HG03565 (cell line): ENCODE results near the gene TRPM3.
A peak's percentile ranks its signal among the peaks of the same experiment; 100 is the strongest.
"Not testable (repeated sequence)": the region's sequence is repeated elsewhere in the genome, so short reads cannot be mapped to it uniquely, and the experiment has no call there.

Experiments used
- ATAC-seq: cut with Tn5 transposase; IDR thresholded peaks from one replicate; pipeline ENCODE4 v1.9.1; 2021; ENCODE audit warnings: mild to moderate bottlenecking, moderate library complexity; ENCODE audit not compliant: unreplicated experiment

The TRPM3 gene

DNA sequence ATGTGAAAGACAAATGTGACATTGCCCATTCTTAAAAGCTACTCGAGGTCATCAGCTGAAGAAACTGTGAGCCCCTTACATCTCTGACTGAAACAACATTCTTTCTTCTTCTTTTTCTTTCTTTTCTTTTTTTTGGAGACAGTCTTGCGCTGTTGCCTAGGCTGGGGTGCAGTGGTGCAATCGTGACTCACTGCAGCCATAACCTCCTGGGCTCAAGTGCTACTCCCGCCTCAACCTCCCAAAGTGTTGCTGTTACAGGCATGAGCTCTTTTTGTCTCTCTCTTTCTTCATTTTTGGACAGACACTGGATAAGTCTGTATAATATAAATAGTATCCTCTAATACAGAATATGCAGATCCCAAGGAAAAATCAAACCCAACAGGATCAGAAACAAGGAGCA lies 443.3 kb downstream of the TRPM3 start:
- no peak for ATAC-seq

DNA sequence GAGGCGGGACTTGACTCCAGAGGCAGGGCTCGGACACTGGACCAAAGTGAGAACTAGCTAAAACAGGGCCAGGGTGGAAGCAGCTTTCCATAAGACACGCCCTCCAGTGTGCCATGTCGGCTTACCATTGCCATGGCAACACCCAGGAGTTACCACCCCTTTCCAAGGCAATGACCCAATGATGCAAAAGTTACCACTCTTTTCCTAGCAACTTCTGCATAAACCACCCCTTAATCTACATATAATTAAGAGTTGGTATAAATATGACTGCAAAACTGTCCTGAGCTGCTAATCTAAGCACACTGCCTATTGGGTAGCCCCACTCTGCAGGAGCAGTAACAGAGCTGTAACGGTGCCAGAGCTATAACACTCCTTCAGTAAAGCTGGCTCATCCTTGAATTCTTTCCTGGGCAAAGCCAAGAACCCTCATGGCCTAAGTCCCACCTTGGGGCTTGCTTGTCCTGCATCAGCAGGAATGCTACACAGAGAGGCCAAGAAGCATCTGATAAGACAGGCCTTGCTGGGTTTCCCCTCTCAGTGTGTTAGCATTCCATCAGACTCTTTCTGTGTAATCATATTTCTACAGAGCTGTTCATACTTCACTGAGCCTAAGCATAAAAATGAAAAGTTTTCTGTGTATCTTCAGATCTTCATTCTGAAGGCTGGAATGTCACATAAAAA lies 444.2 kb downstream of the TRPM3 start:
- ATAC-seq = no peak

DNA sequence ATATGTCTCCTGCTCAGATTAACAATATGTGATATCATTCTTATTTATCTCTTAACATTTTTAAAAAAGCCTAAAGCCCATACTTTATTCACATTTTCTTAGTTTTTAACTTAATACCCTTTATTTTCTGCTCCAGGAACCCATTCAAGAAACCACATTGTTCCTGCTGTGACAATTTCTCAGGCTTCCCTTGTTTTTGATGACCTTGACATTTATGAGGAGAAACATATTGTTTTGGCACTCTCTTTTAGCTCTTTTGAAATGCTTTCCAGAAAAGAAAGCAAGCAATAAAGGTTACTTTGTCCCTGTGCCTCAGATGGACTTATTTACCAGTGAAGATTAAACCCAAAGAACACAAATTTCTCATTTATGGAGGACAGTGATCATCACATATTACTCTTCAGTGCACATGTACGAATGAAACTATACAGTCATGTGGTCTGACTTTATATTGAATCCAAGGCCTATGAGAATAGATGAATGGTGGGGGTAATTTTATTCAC lies 445.5 kb downstream of the TRPM3 start:
- ATAC-seq = no peak

DNA sequence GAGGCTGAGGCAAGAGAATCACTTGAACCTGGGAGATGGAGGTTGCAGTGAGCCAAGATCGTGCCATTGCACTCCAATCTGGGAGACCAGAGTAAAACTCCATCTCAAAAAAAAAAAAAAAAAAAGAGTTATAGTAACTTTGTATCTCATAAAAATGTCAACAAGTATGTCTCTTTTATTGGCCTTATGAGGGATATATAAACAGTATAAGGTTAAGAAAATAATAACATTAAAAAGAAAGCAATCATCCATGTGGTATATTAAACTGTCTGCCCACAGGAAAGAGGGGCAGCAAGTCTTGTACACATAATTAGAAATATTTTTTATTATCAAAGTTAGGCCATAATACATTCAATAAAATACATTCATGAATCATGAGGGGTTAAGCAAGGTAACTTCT lies 447.6 kb downstream of the TRPM3 start:
- no peak for ATAC-seq

DNA sequence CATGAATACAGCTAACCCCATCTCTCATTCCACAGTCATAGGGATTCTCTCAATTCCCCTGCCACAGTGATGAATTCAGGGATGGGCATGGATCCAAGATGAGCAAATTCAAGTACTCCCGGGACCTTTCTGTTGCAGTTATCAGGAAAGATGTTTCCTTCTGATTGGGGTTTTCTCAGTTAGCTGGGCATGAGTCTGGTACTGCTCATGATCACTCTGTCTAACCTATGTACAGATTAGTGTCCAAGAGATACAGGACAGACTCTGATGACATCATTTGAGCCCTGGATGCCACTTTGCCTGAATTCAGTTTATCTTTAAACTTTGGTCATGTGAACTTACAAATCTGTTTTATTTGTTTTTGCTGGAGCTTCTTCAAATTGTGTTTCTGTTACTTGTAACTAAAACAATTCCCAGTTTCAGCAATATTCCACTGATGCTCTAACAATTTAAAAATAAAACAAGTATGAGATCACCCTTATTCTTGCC lies 449.2 kb downstream of the TRPM3 start:
- ATAC-seq = no peak

DNA sequence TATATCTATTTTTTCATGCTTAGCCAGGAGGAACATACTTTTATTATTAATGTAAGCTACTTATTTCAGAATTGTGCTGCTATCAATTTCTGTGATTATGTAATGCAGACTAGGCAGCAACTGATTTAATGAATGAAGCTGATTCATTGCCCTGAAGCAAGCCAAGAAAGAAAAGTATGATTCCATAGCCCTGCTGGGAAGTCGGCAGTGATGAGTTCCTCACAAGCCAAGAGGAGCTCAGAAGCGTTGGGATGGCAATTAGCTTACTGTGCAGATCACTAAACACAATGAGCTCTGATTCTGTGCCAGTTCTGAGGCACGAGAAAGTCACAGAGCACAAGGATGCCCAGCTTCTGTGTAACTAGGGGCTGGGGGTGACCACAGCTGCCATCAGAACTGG lies 452.7 kb downstream of the TRPM3 start:
- no peak for ATAC-seq

DNA sequence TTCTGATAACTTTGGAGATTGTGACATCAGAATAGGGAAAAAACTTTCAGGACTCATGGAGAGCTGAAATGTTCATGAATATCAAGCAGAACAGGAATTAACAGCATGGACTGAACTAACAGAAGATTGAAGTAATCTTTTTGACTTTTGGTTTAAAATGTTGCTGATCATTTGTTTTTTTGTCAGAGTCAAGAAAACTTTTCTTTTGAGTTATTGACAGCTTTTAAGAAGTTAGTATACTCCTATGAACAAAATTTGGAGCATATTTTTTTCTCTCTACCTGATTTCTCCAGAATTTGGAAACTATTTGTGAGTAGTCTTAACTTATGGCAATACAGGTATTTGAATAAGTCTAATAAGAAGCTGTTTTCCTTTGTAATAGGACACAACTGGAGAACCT lies 462.7 kb downstream of the TRPM3 start:
- ATAC-seq = no peak

DNA sequence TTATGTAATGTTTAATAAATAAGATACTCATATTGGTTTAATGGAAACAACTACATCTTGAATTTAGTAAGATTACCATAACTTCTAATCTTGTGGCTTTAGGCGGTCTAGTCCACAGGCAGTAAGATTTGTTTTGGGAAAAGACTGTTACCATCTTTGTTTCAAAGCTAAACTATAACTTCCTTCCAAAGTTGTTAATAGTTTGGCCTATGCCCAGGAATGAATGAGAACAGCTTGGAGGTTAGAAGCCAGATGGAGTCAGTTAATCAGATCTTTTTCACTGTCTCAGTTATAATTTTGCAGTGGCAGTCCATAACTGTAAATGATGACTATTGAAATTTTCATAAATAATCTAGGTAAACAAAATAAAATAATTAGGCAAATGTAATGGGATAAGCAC lies 465.1 kb downstream of the TRPM3 start:
- no peak for ATAC-seq

DNA sequence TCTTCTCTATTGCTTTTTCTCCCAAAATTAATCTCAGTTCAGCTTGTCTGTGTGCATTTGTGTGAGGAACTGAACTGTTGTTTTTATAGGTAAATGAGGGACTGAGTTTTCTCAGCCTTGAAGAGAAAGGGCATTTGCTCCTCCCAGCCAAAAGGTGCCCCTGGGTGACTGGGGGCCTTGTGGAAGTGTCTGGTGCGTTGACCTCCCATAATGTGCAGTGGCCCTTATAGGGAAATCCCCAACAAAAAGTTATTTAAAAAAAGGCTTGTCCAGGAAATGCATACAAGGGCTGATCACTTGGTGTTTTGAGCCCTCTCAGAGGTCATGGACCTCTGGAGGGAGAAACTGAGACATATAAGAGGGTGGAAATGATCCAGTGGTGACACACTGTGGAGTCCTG lies 467.3 kb downstream of the TRPM3 start:
- ATAC-seq = no peak

DNA sequence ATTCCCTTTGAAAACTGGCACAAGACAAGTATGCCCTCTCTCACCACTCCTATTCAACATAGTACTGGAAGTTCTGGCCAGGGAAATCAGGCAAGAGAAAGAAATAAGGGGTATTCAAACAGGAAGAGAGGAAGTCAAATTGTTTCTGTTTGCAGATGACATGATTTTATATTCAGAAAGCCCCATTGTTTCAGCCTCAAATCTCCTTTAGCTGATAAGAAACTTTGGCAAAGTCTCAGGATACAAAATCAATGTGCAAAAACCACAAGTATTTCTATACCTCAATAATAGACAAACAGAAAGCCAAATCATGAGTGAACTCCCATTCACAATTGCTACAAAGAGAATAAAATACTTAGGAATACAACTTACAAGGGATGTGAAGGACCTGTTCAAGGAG lies 476.8 kb downstream of the TRPM3 start:
- not testable (repeated sequence) for ATAC-seq

DNA sequence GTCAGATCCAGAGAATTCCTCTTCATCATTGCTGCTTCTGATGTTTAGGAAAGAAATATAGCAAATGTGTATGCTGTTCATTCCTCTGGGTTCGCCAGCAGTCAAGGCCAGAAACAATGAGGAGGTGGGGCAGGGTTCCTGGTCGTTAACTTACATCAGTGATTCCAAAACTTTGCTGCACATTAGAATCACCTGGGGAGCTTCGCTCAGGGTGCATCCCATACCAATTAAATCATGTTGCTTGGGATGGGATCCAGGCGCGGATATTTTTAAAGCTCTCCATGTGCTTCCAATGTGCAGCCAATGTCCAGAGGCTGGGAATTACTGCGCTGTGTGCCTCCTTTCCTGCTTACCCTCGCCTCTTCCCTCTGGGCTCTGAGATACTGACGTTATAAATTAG lies 479.1 kb downstream of the TRPM3 start:
- no peak for ATAC-seq

DNA sequence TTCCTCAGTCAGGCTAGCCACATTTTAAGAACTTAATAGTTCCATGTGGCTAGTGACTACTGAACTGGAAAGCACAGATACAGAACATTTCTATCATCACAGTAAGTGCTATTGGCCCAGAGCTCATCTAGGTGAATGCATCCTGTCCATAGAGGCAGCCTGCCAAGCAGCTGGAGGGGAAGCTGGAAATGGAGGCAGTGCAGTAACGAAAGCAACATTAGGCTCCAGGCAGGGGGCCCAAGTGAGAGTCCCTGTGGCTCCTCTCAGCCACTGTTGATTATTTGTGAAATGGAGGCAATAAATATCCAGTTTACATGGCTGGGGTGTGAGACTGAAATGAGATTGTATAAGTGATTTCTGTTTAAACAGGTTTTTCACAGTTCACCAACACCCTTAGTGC lies 479.8 kb downstream of the TRPM3 start:
- ATAC-seq = no peak

DNA sequence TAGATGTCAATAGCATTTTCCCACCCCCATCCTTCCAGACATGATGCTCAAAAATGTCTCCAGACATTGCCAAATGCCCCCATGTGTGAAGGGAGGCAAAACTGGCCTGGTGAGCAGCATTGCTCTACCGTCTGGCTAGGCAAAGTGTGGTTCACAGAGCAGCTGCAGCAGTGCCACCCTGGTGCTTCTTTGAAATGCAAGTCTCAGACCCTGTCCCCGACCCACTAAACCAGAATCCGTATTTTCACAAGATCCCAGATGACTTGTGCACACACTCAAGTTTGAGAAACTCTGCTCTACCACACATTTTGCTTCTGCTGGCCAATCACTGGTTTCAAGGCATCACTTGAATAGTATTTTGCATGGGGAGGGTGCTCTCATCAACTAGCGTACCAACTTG lies 480.4 kb downstream of the TRPM3 start:
- ATAC-seq = no peak

DNA sequence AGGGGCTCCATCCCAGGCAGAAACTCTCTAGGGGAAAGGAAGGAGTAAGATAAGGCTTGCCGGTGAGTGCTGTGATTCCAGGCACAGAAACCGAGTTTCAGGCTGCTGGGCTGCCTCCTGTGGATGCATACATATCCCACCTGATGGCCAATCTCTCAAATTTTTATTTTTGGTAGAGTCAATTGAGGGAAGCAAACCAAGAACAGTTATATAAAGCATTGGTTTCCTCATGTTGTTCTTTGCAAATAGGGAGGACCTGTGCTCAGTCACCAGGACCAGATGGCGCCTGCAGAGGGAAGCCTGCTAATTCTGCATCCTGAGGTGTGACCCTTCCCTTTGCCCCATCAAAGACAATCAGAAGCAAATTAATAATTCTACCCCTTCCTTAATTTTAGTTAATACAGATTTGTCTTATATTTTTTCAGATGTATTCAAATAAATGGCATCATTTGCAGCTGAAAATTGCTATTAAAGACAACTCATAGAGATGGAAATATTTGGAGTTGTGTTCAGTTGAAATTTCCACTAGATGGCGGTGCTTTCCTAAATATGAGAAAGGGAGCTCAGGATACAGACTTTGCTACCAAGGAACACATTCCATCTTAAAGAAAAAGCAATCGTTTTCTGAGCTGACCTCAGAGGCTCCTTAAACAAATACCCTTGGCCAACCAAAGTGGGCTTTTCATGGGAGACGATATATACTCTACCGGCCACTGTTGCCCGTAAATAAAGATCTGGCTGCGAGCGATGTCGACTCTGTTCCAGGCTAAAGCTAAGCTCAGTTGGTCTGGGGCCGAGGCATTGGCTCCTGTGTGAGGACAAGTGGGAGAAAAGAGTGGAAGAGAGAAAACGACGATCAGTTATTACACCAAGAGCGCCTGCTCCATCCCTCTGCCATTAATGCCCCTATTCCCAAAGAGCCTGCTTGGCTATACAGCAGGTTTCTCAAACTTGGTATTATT lies 481.3 kb downstream of the TRPM3 start:
- peak; percentile 43 for ATAC-seq

DNA sequence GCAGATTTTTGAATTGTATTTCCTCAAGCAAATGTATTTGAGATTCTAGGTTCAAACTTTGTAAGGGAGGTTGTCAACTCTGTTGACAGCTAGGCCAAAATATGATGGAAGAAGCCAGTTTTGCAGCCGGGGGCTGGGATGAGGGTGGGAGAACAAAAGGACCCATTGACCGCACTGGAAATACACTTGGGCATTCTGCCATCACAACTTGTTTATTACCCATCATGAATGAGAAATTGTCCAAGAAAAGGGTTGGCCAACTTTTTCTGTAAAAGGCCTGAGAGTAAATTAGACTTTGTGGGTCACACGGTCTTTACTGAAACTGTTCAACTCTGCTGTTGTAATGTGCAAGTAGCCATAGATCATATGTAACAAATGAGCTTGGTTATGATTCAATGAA lies 485.6 kb downstream of the TRPM3 start:
- no peak for ATAC-seq

DNA sequence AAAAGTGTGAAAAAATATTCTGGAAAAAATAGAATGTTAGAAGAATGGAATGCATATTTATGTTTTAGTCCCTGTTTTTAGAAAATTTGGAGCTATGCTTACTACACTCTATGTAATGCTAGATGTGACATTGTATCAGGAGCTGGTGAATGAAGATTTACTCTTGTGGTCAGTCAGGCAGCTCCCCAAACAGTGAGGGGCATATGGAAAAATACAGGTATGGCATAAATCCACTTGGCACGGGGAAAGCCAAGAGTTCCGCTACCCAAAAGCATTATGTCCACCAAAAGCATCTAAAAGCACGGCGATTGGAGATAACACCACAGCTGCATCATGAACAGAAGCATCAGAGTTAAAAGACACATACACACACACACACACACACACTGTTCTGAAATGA lies 486.7 kb downstream of the TRPM3 start:
- no peak for ATAC-seq

DNA sequence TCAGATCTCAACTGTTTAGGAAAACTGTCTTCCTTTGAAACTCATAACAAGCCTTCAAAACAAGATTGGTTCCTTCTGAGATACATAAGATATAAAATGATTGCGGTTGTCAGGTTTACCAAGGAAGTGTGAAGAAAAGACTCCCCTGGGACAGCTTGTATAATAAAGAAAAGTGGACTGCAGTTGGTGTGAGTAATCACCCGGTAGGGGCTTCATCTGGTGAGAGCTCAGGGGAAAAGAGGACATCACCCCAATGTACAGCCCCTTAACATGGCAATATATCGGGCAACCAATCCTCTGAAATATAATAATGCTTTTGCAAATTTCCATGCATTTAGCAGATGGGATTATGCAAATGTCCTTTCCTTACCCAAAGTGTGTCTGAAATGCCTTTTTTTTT lies 490.4 kb downstream of the TRPM3 start:
- no peak for ATAC-seq

DNA sequence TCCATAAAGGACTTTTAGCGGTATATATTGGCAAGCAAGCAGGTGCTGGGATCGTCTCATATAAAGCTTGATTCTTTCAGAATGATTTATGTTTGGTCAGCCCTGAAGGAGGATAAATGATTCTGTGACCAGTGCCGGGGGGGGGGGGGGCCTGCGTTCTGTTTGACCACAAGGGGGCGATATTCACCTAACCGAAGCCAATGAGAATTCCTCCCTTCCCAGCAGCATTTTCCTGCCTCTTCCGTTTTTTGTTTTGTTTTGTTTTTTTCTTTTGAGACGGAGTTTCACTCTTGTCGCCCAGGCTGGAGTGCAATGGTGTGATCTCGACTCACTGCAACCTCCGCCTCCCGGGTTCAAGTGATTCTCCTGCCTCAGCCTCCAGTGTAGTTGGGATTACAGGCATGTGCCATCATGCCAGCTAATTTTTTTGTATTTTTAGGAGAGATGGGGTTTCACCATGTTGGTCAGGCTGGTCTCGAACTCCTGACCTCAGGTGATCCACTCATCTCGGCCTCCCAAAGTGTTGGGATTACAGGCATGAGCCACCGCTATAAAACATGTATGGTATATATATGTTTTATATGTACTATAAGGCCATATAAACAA lies 492.2 kb downstream of the TRPM3 start:
- ATAC-seq = not testable (repeated sequence)

DNA sequence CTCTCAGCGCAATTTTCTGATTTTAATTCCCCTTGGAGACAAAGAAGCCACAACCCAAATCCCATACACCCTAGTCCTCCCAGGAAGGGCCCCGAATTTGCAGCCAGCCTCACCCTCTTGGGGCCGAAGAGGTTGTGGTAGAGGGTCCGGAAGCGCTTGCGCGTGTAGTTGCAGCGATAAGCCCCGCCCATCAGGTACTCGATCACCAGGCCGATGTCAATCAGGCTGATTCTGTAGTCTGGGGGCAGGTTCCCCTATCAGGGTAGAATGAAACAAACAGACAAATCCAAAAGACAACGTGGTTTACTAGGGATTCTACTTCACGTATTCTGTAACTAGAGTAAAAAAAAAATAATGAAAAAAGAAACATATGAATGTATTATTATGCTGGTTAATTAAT lies 496.3 kb downstream of the TRPM3 start:
- ATAC-seq = no peak

DNA sequence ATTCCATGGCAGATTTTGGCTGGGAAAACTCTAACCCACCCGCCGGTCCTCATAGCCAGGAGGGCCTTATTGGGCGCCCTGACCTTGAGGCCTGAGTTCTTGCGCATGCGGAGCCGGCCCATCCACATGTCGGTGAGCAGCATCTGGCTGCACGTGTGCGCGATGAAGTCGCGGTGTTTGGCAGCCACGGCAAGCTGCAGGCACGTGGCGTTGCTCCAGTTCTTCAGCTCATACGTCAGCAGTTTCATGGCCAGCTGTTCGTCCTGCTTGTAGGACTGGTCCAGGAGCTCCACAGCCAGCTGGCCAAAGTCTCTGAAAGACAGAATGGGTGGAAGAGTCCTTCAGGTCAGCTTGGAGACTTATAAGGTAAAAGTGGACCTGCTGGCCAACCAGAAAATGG lies 502.6 kb downstream of the TRPM3 start:
- no peak for ATAC-seq

DNA sequence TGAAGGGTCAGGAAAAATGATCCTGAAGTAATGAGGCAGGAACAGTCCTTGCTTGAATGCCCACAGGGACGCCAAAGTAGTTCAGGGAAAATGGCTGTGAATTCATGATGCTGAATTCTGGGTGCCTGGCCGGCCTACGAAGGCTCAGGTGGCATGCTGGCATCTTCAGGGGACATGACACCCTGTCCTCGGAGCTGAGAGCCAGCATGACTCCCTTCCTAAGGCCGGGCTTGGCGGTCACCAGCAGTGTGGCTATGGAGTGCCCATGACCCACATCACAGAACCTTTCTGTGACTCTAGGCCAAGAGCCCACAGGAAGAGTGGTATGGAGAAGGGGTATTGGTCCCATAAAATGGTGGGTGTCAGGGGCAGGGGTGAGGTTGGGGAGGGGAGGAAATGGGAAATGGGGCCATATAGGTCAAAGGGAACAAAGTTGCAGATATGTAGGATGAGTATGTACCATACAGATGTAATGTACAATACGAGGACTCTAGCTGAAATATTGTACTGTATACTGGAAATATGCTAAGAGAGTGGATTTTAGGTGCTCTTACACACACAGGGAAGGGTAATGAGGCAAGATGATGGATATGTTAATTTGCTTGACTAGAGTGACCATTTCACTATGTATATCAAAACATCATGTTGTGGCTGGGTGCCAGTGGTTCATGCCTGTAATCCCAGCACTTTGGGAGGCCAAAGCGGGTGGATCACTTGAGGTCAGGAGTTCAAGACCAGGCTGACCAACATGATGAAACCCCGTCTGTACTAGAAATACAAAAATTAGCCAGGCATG lies 504.2 kb downstream of the TRPM3 start:
- no peak for ATAC-seq
